GM12892 (cell line): ENCODE results near the gene PAMR1.

ENCODE experiments used
- POLR2A ChIP-seq: IDR thresholded peaks from 2 replicates; pipeline ENCODE4 v1.6.1; 2011; ENCODE audit warnings: low read depth, low read length, control low read depth
- POLR2AphosphoS5 ChIP-seq: IDR thresholded peaks from 2 replicates; pipeline ENCODE4 v1.6.1; 2011; ENCODE audit warnings: low read depth, low read length, control low read depth

DNA sequence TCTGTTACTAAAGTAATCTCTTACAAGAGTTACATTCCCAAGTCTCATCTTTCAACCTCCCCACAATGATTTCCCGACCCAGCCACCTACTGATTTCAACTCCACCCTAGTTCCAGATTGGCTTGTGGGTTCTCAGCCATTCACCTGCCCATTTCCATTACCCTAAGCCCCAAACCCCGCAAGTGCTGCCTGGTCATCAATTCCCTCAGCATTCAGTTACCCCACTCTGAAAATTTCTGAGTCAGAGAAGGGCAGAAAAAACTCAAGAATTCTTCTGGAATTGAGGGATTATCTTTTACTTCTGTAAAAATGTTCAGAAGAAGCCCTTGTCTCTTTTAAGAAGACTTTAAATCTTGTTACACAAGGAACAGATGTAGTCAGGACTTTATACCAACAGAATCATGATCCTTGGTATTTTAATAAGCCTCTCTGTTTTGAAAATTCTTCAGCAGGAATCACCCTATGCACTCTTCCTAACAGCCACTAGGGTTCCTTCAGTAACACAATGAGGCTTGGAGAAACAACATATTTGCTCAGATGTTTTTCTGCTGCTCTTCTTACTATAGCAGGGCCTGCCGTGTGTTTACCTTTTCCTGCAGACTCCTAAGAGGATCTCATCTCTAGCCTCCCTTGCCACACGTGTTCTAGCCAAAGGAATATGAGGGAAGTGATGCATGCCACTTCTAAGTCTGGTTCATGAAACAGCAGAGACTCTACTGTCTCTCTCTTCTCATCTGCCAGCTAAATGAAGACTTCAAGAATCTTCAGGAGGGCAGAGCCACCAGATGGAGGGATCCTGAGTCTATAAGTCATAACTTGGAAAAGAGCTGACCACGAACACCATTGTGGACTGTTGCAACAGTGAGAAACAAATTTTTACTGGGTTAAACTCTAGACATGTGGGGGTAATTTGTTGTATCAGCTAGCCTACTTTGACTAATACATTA, 29.3 kb upstream of the PAMR1 start:
- TF ChIP-seq POLR2AphosphoS5, result no peak
- TF ChIP-seq POLR2A, result no peak
